Erythroblast (primary cell): ENCODE data around the gene TBC1D2B.

Source experiments
- GATA1 ChIP-seq: IDR thresholded peaks from 2 replicates; pipeline ENCODE4 v1.6.1; 2011; ENCODE audit warnings: low read depth, mild to moderate bottlenecking, control low read depth, low read length, moderate library complexity
- POLR2A ChIP-seq: IDR thresholded peaks from 2 replicates; pipeline ENCODE4 v1.6.1; 2011; ENCODE audit warnings: mild to moderate bottlenecking, low read length

DNA sequence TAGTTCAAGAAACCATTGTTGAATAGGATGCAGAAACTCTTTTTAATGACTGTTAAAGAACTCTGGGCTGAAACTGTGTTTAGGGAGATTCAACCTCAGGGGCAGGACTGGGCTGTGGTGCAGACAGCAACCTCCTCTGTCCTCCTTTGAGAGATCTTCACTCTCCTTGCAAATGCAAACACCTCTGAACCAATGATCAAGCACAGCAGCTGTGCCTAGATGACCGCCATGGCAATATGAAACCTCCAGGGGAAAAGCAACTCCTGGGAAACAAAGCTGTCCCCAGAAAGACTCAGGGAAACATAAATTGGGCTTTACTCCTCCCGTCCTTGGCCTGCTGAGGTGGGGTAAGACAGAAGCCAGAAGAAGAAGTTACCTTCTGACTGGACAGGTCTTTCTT, 52.6 kb downstream of the TBC1D2B start:
- TF ChIP-seq POLR2A (no peak), GATA1 (no peak)
